ENCODE data around the gene KIF25. TPM values are rescaled to one million over a fixed set of nuclear protein-coding genes. Genes with fewer than 3 reads are reported as not detected.

The KIF25 gene
- total RNA-seq, 1 donor from 2014 or later, result not detected

GRCh38 chr6:168037856-168038255, 40.4 kb downstream of the KIF25 start:
- no peak for DNase-seq

GRCh38 chr6:168038576-168039140, 41.2 kb downstream of the KIF25 start:
- no peak for DNase-seq

- no peak for DNase-seq
Observed at GRCh38 chr6:168039301-168039700, 41.8 kb downstream of the KIF25 start.

GRCh38 chr6:168039849-168040248, 42.4 kb downstream of the KIF25 start:
- DNase-seq, result no peak

GRCh38 chr6:168040856-168041496, 43.5 kb downstream of the KIF25 start:
- DNase-seq, result no peak

GRCh38 chr6:168041928-168042327, 44.5 kb downstream of the KIF25 start:
- no peak for DNase-seq

- DNase-seq, result no peak
Observed at GRCh38 chr6:168042426-168043192, 45.1 kb downstream of the KIF25 start.

- DNase-seq, result no peak
Observed at GRCh38 chr6:168043193-168043847, 45.8 kb downstream of the KIF25 start.

GRCh38 chr6:168043848-168044415, 46.5 kb downstream of the KIF25 start:
- no peak for DNase-seq

- no peak for DNase-seq
Observed at GRCh38 chr6:168044521-168045130, 47.2 kb downstream of the KIF25 start.

GRCh38 chr6:168045141-168045691, 47.7 kb downstream of the KIF25 start:
- DNase-seq, result no peak

GRCh38 chr6:168045706-168046620, 48.5 kb downstream of the KIF25 start:
- DNase-seq, result no peak

GRCh38 chr6:168046696-168047095, 49.2 kb downstream of the KIF25 start:
- no peak for DNase-seq

- DNase-seq, result no peak
Observed at GRCh38 chr6:168047841-168048723, 50.6 kb downstream of the KIF25 start.

- DNase-seq, result no peak
Observed at GRCh38 chr6:168048724-168049025, 51.2 kb downstream of the KIF25 start.

GRCh38 chr6:168049277-168049676, 51.8 kb downstream of the KIF25 start:
- DNase-seq, result no peak

GRCh38 chr6:168049706-168050224, 52.3 kb downstream of the KIF25 start:
- DNase-seq, result no peak

- DNase-seq, result no peak
Observed at GRCh38 chr6:168050225-168050880, 52.9 kb downstream of the KIF25 start.

Measured in skin of body (tissue), 2 donors.